HFFc6 (cell line): ENCODE measurements around the gene GPX5. TPM values are rescaled to one million over a fixed set of nuclear protein-coding genes. Genes with fewer than 3 reads are reported as not detected.

Experiments
- DNase-seq: peaks from one replicate; pipeline ENCODE4 v3.0.0-alpha.2; 2018
- H3K27ac Mint-ChIP-seq: 2 replicates; pipeline ENCODE4 v1.8.0; 2020; ENCODE audit warnings: mild to moderate bottlenecking, mixed read lengths
- H3K27me3 Mint-ChIP-seq: 2 replicates; pipeline ENCODE4 v1.8.0; 2021; ENCODE audit warnings: mild to moderate bottlenecking, moderate library complexity, mixed read lengths; ENCODE audit not compliant: insufficient read depth
- H3K36me3 Mint-ChIP-seq: 2 replicates; pipeline ENCODE4 v1.8.0; 2021; ENCODE audit warnings: low read depth, mixed read lengths
- H3K4me1 Mint-ChIP-seq: 2 replicates; pipeline ENCODE4 v1.8.0; 2020; ENCODE audit warnings: low read depth, mixed read lengths
- H3K4me3 Mint-ChIP-seq: 2 replicates; pipeline ENCODE4 v1.8.0; 2020; ENCODE audit warnings: mild to moderate bottlenecking, moderate library complexity, mixed read lengths
- H3K9me3 Mint-ChIP-seq: 2 replicates; pipeline ENCODE4 v1.8.0; 2020; ENCODE audit warnings: mild to moderate bottlenecking, mixed read lengths
- total RNA-seq, 6 experiments: library from RNA; stranded (reverse); fragmentation: NEBNext Ultra II Directional; extraction: Animal tissue kit (Norgen Biotek cat#: 25700); gene quantifications; 2 replicates in 1 of 6; 3 replicates in 5 of 6; pipeline ENCODE4 v1.2.3, GENCODE V29; 2021
- TF ChIP-seq, protein P1 (sequence below): fragments of 200-600 bp; sonication (generic); IDR thresholded peaks from 2 replicates; pipeline ENCODE4 v1.5.0; 2021; ENCODE audit warnings: antibody characterized with exemption, mild to moderate bottlenecking

The GPX5 gene
- total RNA-seq, 6 experiments from 2014 or later, result not detected

DNA sequence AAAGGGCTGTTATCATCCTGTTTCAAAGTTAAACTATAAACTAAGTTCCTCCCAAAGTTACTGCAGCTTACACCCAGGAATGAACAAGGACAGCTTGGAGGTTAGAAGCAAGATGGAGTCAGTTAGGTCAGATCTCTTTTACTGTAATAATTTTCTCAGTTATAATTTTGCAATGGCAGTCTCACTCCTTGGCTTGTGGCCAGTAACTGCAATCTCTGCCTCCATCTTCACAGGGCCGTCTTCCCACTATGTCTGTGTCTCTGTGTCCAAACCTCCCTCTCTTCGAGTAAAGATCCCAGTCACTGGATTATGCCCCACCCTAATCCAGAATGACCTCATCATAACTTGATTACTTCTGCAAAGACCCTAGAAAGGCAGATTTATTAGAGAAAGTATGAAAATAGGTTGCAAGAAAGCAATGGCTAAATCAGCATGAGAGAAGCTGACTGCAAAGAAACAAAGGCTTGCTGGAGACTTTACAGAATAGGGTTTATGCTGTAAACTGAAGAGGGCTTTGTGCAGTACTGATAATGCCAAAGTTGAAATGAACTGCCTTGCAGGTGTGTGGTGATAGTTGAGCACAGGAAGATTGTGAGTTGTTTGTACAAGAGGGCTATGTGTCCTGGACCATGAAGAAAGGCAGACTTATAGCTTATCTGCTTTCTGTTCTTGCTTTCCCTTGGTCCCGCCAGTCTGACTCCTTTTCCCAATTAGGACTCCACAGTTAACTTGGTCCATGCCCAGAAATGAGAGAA is 38.5 kb upstream of the GPX5 start:
- no peaks in the 10 kb centered on the region for H3K36me3 Mint-ChIP-seq
- no peak overlapping the region for H3K4me3 Mint-ChIP-seq
- H3K27ac Mint-ChIP-seq, result no peak overlapping the region
- no peak for DNase-seq
- peaks cover 2% of the 10 kb centered on the region for H3K27me3 Mint-ChIP-seq
- peaks cover 18% of the 10 kb centered on the region for H3K4me1 Mint-ChIP-seq
- no peaks in the 10 kb centered on the region for H3K9me3 Mint-ChIP-seq
- TF ChIP-seq, protein P1, sequence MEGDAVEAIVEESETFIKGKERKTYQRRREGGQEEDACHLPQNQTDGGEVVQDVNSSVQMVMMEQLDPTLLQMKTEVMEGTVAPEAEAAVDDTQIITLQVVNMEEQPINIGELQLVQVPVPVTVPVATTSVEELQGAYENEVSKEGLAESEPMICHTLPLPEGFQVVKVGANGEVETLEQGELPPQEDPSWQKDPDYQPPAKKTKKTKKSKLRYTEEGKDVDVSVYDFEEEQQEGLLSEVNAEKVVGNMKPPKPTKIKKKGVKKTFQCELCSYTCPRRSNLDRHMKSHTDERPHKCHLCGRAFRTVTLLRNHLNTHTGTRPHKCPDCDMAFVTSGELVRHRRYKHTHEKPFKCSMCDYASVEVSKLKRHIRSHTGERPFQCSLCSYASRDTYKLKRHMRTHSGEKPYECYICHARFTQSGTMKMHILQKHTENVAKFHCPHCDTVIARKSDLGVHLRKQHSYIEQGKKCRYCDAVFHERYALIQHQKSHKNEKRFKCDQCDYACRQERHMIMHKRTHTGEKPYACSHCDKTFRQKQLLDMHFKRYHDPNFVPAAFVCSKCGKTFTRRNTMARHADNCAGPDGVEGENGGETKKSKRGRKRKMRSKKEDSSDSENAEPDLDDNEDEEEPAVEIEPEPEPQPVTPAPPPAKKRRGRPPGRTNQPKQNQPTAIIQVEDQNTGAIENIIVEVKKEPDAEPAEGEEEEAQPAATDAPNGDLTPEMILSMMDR, result no peak

DNA sequence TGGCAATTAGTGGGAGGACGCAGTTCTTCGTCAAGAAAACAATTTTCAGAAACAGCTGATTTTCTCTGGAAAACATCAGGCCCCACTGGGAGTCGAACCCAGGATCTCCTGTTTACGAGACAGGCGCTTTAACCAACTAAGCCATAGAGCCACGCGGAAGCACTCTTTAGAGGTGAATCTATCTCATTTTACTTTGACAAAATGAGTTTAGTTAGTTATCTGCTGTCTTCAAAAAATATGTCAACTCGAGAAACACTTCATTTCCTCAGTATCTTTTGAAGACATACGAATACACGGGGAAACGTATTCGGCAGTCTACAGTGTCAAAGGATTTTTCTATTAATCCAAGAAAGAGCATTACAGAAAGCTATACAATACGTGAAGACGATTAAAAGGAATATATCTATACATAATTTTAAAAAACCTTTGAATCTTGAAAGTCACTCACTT is 36.7 kb upstream of the GPX5 start:
- TF ChIP-seq, protein P1, result no peak
- H3K9me3 Mint-ChIP-seq, result no peaks in the 10 kb centered on the region
- peaks cover 18% of the 10 kb centered on the region for H3K4me1 Mint-ChIP-seq
- peak overlapping the region; percentile 82 for H3K27ac Mint-ChIP-seq
- H3K4me3 Mint-ChIP-seq, result peak overlapping the region; percentile 92
- H3K36me3 Mint-ChIP-seq, result no peaks in the 10 kb centered on the region
- H3K27me3 Mint-ChIP-seq, result peaks cover 2% of the 10 kb centered on the region
- peak; percentile 81 for DNase-seq

DNA sequence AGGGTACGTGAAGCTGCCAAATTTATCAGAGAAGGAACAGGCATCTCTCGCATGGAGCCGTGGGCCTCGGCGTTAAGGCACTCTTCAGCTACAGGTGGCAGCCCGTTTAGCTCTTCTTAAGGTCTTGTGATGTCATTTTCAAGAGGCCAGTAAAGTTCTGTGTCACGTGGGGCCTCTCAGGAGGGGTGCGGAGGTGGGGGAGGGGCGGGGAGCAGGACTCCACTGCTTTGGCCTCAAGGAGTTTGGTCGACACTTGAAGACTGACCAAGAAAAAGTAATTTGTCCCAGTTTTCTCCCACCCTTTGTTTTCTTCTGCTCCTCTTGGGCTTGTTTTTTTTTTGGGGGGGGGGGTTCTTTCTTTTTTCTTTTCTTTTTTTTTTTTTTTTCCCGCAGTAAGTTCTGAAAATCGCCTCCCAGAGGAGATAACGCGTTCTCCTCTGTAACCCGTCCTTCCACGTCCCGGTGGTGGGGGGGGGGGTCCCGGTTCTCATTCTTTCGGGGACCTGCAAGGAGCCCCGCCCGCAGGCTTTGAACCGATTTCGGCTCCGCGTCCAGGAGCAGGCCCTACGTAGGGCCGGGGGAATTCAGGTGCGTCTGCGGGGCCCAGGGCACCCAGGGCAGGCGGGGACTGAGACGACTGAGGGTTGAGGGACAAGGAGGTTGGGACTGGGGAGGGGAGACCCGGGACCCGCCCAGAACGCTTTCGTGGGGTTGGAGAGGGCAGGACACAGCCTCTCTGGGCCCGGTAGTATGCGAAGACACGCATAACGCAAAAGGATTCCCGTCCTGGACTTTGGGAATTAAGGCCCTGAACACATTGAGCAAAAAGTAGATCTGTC is 36.1 kb upstream of the GPX5 start:
- TF ChIP-seq, protein P1, result no peak
- DNase-seq, result peak; percentile 75
- H3K9me3 Mint-ChIP-seq, result no peaks in the 10 kb centered on the region
- H3K36me3 Mint-ChIP-seq, result no peaks in the 10 kb centered on the region
- peaks cover 2% of the 10 kb centered on the region for H3K27me3 Mint-ChIP-seq
- H3K4me3 Mint-ChIP-seq, result peak overlapping the region; percentile 92
- H3K27ac Mint-ChIP-seq, result peak overlapping the region; percentile 82
- peaks cover 18% of the 10 kb centered on the region for H3K4me1 Mint-ChIP-seq

DNA sequence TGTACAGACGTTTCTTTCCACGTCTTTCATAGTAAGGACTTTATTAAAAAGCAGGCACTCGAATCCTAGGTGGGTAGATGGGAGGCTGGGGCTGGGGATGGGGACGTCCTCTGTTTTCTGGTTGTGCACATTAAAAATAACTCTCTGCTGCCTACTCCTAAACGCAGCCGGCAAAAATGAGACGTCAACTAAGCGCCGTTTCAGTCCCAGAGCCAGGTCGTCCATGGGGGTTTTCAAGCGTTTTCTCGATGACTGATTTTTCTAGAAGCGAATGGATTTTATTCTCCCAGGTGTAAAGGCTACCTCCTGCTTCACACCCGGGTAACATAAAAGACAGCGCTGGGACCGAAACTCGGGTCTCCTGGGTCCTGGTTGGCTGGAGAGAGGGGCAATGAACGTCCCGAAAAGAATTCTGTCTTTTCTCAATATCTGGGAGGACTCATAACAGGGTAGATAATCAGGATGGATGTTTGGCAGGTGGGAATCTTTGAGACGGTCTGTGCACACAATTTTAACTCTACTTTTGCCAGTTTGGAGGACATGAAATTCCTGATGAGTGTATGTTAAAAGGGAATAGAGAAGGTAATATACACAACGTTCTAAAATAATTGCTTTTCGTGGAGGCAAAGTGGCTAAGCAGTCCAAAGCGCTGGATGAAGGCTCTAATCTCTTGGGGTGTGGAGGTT is 35.3 kb upstream of the GPX5 start:
- H3K36me3 Mint-ChIP-seq, result no peaks in the 10 kb centered on the region
- DNase-seq, result peak; percentile 37
- no peaks in the 10 kb centered on the region for H3K9me3 Mint-ChIP-seq
- H3K27ac Mint-ChIP-seq, result peak overlapping the region; percentile 82
- peak overlapping the region; percentile 92 for H3K4me3 Mint-ChIP-seq
- H3K27me3 Mint-ChIP-seq, result peaks cover 2% of the 10 kb centered on the region; the same call in 1 of the 2 replicates
- TF ChIP-seq, protein P1, result no peak
- peaks cover 18% of the 10 kb centered on the region for H3K4me1 Mint-ChIP-seq

DNA sequence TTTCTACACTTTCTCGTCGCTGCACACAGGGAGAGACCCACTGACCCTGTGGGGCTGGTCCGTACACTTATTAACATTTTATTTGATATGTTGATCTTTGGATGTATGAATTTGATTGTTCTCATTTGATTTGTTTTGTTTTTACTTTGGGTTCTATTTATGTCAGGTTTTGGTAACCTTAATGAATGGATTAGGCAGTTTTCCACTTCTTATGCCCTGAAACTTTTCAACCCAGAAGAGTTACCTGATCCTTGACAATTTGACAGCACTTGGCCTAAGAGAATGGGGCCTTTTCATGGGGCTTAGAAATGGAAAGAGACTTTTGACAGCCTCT is 33.7 kb upstream of the GPX5 start:
- Mint-ChIP-seq H3K9me3 (no peaks in the 10 kb centered on the region), H3K27me3 (peaks cover 2% of the 10 kb centered on the region; the same call in 1 of the 2 replicates), H3K4me3 (no peak overlapping the region), H3K36me3 (no peaks in the 10 kb centered on the region), H3K27ac (no peak overlapping the region), H3K4me1 (peaks cover 18% of the 10 kb centered on the region)
- DNase-seq, result no peak
- TF ChIP-seq, protein P1, result no peak
